IgD-negative memory B cell (primary cell): Measurements from ENCODE around the gene RARA. TPM values are rescaled to one million over a fixed set of nuclear protein-coding genes. Genes with fewer than 3 reads are reported as not detected.
"Not testable (repeated sequence)": the region's sequence is repeated elsewhere in the genome, so short reads cannot be mapped to it uniquely, and the experiment has no call there.

Source experiments
- H3K27ac Mint-ChIP-seq, 3 donors: one replicate each; pipeline ENCODE4 v1.8.0; 2020 to 2022; ENCODE audit warnings: mild to moderate bottlenecking in 3 of 3, mixed read lengths in 3 of 3, moderate library complexity in 1 of 3
- H3K27me3 Mint-ChIP-seq: one replicate; pipeline ENCODE4 v1.8.0; 2021; ENCODE audit warnings: mixed read lengths
- H3K36me3 Mint-ChIP-seq: one replicate; pipeline ENCODE4 v1.8.0; 2020; ENCODE audit warnings: mild to moderate bottlenecking, mixed read lengths
- H3K4me1 Mint-ChIP-seq, 3 donors: one replicate each; pipeline ENCODE4 v1.8.0; 2020 to 2022; ENCODE audit warnings: mixed read lengths in 3 of 3, mild to moderate bottlenecking in 1 of 3
- H3K4me3 Mint-ChIP-seq, 4 donors: one replicate each; pipeline ENCODE4 v1.8.0; 2020 to 2022; ENCODE audit warnings: mild to moderate bottlenecking in 4 of 4, mixed read lengths in 4 of 4, moderate library complexity in 3 of 4
- H3K9me3 Mint-ChIP-seq, 3 donors: one replicate each; pipeline ENCODE4 v1.8.0; 2020 to 2021; ENCODE audit warnings: mixed read lengths in 3 of 3, mild to moderate bottlenecking in 1 of 3
- polyA plus RNA-seq: library from polyadenylated mRNA; unstranded; fragments of 300-500 nt; fragmentation: Illumina TruSeq; gene quantifications from one replicate; pipeline ENCODE4 v1.2.3, GENCODE V29; 2021

The RARA gene
- polyA plus RNA-seq, 1 donor from 2014 or later, result 13.7 TPM

- Mint-ChIP-seq H3K4me3 (peak within 1 kb of the TSS; percentile 94 to 99 (median 97)), H3K36me3 (no peaks in the 10 kb centered on the region), H3K27me3 (no peaks in the 10 kb centered on the region), H3K4me1 (peaks cover 6 to 15% (median 15%) of the 10 kb centered on the region in 3 donors), H3K9me3 (no peaks in the 10 kb centered on the region), H3K27ac (peak within 1 kb of the TSS; percentile 33 to 93 (median 80))
Measured at GRCh38 chr17:40287494-40288369, 21.2 kb upstream of the RARA start, which contains the start of gene CDC6. Gene CDC6 (plus strand): TSS chr17:40287879. CDS start chr17:40289421, 1,542 bp downstream.

DNA sequence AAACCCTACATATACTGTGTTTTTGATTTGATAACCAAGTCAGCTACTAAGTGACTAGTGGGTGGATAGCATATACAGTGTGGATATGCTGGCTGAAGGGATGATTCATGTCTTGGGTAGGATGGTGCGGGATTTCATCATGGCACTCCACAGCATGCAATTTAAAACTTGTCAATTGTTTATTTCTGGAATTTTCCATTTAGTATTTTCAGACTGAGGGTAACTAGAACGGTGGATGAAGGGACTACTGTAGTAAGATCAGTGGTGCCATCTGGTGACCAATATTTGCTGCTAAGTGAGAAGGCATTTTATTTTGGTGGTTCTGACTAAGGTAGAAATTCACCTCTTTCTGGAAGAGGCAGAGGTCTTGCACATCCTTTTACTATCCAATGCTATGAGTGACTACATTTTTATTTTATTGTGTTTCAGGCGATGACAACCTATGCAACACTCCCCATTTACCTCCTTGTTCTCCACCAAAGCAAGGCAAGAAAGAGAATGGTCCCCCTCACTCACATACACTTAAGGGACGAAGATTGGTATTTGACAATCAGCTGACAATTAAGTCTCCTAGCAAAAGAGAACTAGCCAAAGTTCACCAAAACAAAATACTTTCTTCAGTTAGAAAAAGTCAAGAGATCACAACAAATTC, 18.2 kb upstream of the RARA start:
- peaks cover 8 to 15% (median 14%) of the 10 kb centered on the region in 3 donors for H3K4me1 Mint-ChIP-seq
- no peaks in the 10 kb centered on the region for H3K9me3 Mint-ChIP-seq
- H3K36me3 Mint-ChIP-seq, result no peaks in the 10 kb centered on the region
- no peaks in the 10 kb centered on the region for H3K27me3 Mint-ChIP-seq
- H3K27ac Mint-ChIP-seq, result peak overlapping the region in 1 of 3 donors; percentile 33
- H3K4me3 Mint-ChIP-seq, result peak overlapping the region in 1 of 4 donors; percentile 6

DNA sequence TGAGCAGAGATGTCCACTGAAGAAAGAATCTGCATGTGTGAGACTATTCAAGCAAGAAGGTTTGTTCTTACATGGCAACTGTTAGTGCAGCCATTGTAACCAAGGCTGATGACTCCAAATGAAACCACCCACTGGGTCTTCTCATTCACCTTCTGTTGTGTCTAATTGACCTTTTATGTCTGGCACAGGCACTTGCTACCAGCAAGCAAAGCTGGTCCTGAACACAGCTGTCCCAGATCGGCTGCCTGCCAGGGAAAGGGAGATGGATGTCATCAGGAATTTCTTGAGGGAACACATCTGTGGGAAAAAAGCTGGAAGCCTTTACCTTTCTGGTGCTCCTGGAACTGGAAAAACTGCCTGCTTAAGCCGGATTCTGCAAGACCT, 17.7 kb upstream of the RARA start:
- Mint-ChIP-seq H3K4me3 (peak overlapping the region in 1 of 4 donors; percentile 8), H3K9me3 (no peaks in the 10 kb centered on the region)

GRCh38 chr17:40293363-40293762, 15.6 kb upstream of the RARA start:
- Mint-ChIP-seq H3K9me3 (no peaks in the 10 kb centered on the region), H3K36me3 (no peaks in the 10 kb centered on the region), H3K4me3 (no peak overlapping the region), H3K27ac (no peak overlapping the region), H3K27me3 (no peaks in the 10 kb centered on the region), H3K4me1 (peaks cover 1 to 5% (median 3%) of the 10 kb centered on the region in 3 donors)

More for the DNA sequence above, 17.7 kb upstream of the RARA start:
- Mint-ChIP-seq H3K36me3 (no peaks in the 10 kb centered on the region), H3K27ac (no peak overlapping the region), H3K4me1 (peaks cover 8 to 15% (median 14%) of the 10 kb centered on the region in 3 donors), H3K27me3 (no peaks in the 10 kb centered on the region)

- Mint-ChIP-seq H3K27me3 (no peaks in the 10 kb centered on the region), H3K27ac (peak overlapping the region in 1 of 3 donors; percentile 35), H3K9me3 (no peaks in the 10 kb centered on the region), H3K4me1 (peaks cover 0 to 1% (median 1%) of the 10 kb centered on the region in 3 donors), H3K4me3 (no peak overlapping the region), H3K36me3 (no peaks in the 10 kb centered on the region)
Measured at GRCh38 chr17:40295488-40296436, 13.2 kb upstream of the RARA start.

GRCh38 chr17:40297511-40297910, 11.5 kb upstream of the RARA start:
- no peak overlapping the region for H3K27ac Mint-ChIP-seq
- H3K4me1 Mint-ChIP-seq, result peaks cover 0 to 1% (median 0%) of the 10 kb centered on the region in 3 donors
- no peaks in the 10 kb centered on the region for H3K36me3 Mint-ChIP-seq

DNA sequence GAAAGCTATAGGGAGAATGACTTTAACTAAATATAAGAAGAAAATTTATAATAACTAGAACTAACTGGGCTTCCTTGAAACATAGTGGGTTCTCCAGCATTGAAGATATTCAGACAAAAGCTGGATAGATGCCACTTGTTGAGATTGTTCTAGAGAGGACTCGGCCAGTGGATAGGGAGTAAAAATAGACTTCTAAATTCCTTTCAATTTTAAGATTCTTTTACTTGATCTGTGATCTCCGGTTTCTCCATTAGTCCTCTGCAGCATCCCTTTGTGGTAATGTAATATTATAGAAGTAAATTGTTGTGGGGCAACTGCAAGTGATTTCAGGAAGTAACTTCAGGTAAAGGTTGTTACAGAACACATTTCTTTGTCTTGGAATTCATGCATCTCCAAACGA, 10.3 kb upstream of the RARA start:
- H3K9me3 Mint-ChIP-seq, result no peaks in the 10 kb centered on the region
- H3K4me1 Mint-ChIP-seq, result peaks cover 3 to 5% (median 5%) of the 10 kb centered on the region in 3 donors
- peak overlapping the region in 1 of 3 donors; percentile 60 for H3K27ac Mint-ChIP-seq
- H3K4me3 Mint-ChIP-seq, result no peak overlapping the region
- H3K27me3 Mint-ChIP-seq, result no peaks in the 10 kb centered on the region
- H3K36me3 Mint-ChIP-seq, result no peaks in the 10 kb centered on the region

More at GRCh38 chr17:40297511-40297910, 11.5 kb upstream of the RARA start:
- no peaks in the 10 kb centered on the region for H3K9me3 Mint-ChIP-seq
- H3K27me3 Mint-ChIP-seq, result no peaks in the 10 kb centered on the region
- H3K4me3 Mint-ChIP-seq, result no peak overlapping the region

- not testable (repeated sequence) for H3K4me1 Mint-ChIP-seq, H3K36me3 Mint-ChIP-seq, H3K27ac Mint-ChIP-seq, H3K4me3 Mint-ChIP-seq, H3K9me3 Mint-ChIP-seq, H3K27me3 Mint-ChIP-seq
Measured at GRCh38 chr17:40299159-40299757, 9.7 kb upstream of the RARA start.

DNA sequence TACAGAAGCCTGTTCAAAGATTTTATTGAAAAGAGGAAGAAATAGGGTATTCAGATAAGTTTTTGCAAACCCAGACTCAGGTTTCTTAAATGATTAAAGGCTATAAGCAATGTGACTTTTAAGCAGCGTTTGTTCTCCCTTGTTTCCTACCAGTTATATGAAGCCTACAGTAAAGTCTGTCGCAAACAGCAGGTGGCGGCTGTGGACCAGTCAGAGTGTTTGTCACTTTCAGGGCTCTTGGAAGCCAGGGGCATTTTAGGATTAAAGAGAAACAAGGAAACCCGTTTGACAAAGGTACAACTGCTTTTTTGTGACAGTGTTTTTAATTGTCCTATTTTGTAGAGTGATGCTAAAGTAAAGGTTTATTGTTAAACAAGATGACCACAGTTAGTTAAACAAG, 7.7 kb upstream of the RARA start:
- Mint-ChIP-seq H3K27ac (no peak overlapping the region), H3K36me3 (no peaks in the 10 kb centered on the region), H3K9me3 (no peaks in the 10 kb centered on the region), H3K4me3 (no peak overlapping the region), H3K27me3 (no peaks in the 10 kb centered on the region), H3K4me1 (peaks cover 3 to 5% (median 5%) of the 10 kb centered on the region in 3 donors)

DNA sequence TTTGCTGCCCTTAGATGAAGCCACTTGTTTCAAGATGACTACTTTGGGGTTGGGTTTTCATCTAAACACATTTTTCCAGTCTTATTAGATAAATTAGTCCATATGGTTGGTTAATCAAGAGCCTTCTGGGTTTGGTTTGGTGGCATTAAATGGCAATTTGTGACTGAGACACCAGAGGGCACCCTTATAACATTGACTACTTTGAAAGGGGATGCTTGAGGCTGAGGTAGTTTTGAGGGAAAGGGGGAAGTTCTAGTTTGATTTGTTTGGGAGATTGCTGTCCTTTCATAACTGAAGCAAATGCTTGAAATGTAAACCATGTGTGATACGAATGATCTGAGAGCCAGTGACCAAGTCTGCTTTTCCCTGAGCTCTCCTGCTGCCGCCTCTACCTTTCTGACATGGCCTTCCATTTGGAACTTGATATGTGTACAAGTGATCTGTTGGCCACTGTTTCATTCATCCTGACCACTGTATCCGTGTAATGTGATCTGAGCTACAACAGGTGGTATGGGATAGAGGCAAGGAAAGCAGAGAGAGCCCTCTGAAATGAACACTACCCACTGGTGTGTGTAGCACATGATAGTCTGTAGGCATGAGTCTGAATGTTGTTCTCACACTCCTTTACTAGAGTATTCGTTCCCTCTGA, 5.8 kb upstream of the RARA start:
- H3K9me3 Mint-ChIP-seq, result no peaks in the 10 kb centered on the region
- H3K27me3 Mint-ChIP-seq, result no peaks in the 10 kb centered on the region
- peaks cover 3 to 5% (median 5%) of the 10 kb centered on the region in 3 donors for H3K4me1 Mint-ChIP-seq
- H3K36me3 Mint-ChIP-seq, result no peaks in the 10 kb centered on the region
- H3K27ac Mint-ChIP-seq, result peak overlapping the region in 2 of 3 donors; percentile 36 to 60
- H3K4me3 Mint-ChIP-seq, result no peak overlapping the region

GRCh38 chr17:40303708-40304551, 5.0 kb upstream of the RARA start:
- peaks cover 3 to 5% (median 5%) of the 10 kb centered on the region in 3 donors for H3K4me1 Mint-ChIP-seq
- no peak overlapping the region for H3K4me3 Mint-ChIP-seq
- peak overlapping the region in 1 of 3 donors; percentile 36 for H3K27ac Mint-ChIP-seq
- H3K27me3 Mint-ChIP-seq, result no peaks in the 10 kb centered on the region
- H3K9me3 Mint-ChIP-seq, result no peaks in the 10 kb centered on the region
- no peaks in the 10 kb centered on the region for H3K36me3 Mint-ChIP-seq

DNA sequence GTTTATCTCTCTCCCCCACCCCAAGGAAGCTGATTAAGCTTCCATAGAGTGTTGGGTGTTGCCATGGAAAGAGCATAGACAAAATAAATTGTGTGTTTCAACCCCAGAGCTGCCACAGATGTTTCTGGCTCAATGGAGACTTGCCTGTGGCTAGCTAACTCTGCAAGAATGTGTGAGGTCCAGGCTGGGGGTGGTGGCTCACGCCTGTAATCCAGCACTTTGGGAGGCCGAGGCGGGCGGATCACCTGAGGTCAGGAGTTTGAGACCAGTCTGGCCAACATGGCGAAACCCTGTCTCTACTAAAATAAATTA, 4.5 kb upstream of the RARA start:
- H3K27ac Mint-ChIP-seq, H3K9me3 Mint-ChIP-seq, H3K4me3 Mint-ChIP-seq, H3K27me3 Mint-ChIP-seq, H3K36me3 Mint-ChIP-seq, H3K4me1 Mint-ChIP-seq: not testable (repeated sequence)

- H3K4me3 Mint-ChIP-seq, H3K27me3 Mint-ChIP-seq, H3K27ac Mint-ChIP-seq, H3K9me3 Mint-ChIP-seq, H3K4me1 Mint-ChIP-seq, H3K36me3 Mint-ChIP-seq: not testable (repeated sequence)
Measured at GRCh38 chr17:40304866-40305265, 4.1 kb upstream of the RARA start.
